Neutrophil (primary cell): ENCODE measurements around the gene RAB6A.
"Not testable (repeated sequence)": the region's sequence is repeated elsewhere in the genome, so short reads cannot be mapped to it uniquely, and the experiment has no call there.

Source experiments
- H3K27ac ChIP-seq: fragments of 200-600 bp; sonication (generic); 2 replicates; pipeline ENCODE4 v1.5.1; 2016; ENCODE audit warnings: mild to moderate bottlenecking, moderate library complexity
- H3K27me3 ChIP-seq: fragments of 200-600 bp; sonication (generic); 2 replicates; pipeline ENCODE4 v1.6.0; 2016; ENCODE audit warnings: mild to moderate bottlenecking
- H3K36me3 ChIP-seq: fragments of 200-600 bp; sonication (generic); 2 replicates; pipeline ENCODE4 v1.5.1; 2017
- H3K4me1 ChIP-seq, 2 experiments: fragments of 200-600 bp in 1 of 2; sonication (generic) in 1 of 2; 1 replicate in 1 of 2; 2 replicates in 1 of 2; pipeline versions ENCODE4 v1.5.1 to v1.6.1; 2013 to 2016; ENCODE audit warnings: low read depth in 1 of 2, low read length in 1 of 2, mild to moderate bottlenecking in 1 of 2, moderate library complexity in 1 of 2; ENCODE audit not compliant: control insufficient read depth in 1 of 2, insufficient read depth in 1 of 2
- H3K4me3 ChIP-seq, 2 experiments: fragments of 200-600 bp in 1 of 2; sonication (generic) in 1 of 2; 1 replicate in 1 of 2; 2 replicates in 1 of 2; pipeline ENCODE4 v1.5.1; 2013 to 2016; ENCODE audit warnings: low read depth in 1 of 2, low read length in 1 of 2, mild to moderate bottlenecking in 1 of 2, moderate library complexity in 1 of 2
- H3K9me3 ChIP-seq: fragments of 200-600 bp; sonication (generic); 2 replicates; pipeline ENCODE4 v1.5.1; 2016
- TF ChIP-seq, protein P1 (sequence below): fragments of 200-600 bp; sonication (generic); IDR thresholded peaks from 2 replicates; pipeline ENCODE4 v1.5.1; 2016; ENCODE audit warnings: antibody characterized with exemption

The RAB6A gene

GRCh38 chr11:73680687-73681086, 80.2 kb downstream of the RAB6A start:
- TF ChIP-seq, protein P1, sequence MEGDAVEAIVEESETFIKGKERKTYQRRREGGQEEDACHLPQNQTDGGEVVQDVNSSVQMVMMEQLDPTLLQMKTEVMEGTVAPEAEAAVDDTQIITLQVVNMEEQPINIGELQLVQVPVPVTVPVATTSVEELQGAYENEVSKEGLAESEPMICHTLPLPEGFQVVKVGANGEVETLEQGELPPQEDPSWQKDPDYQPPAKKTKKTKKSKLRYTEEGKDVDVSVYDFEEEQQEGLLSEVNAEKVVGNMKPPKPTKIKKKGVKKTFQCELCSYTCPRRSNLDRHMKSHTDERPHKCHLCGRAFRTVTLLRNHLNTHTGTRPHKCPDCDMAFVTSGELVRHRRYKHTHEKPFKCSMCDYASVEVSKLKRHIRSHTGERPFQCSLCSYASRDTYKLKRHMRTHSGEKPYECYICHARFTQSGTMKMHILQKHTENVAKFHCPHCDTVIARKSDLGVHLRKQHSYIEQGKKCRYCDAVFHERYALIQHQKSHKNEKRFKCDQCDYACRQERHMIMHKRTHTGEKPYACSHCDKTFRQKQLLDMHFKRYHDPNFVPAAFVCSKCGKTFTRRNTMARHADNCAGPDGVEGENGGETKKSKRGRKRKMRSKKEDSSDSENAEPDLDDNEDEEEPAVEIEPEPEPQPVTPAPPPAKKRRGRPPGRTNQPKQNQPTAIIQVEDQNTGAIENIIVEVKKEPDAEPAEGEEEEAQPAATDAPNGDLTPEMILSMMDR: no peak
- H3K9me3 ChIP-seq: no peaks in the 10 kb centered on the region
- H3K4me3 ChIP-seq: no peak overlapping the region

DNA sequence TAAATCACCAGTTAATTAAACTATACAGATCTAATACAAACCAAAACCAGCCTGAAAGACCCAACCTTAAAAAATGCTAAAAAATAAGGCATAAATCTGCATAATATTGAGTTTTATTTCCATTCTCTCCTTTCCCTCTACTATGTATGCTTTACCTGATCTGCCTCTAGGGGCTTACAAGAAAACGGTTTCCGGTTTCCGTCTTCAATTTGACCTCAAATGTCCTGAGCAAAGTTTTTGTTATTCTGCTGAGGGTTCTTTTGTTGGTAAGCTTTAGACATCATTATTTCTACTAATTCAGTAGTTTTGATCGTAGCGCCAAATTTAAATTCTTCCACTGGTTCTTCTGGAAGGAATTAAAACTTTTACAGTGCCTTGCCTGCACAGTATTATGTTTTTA, 84.3 kb downstream of the RAB6A start:
- not testable (repeated sequence) for H3K4me3 ChIP-seq, H3K27me3 ChIP-seq, H3K4me1 ChIP-seq, H3K27ac ChIP-seq, H3K9me3 ChIP-seq
- H3K36me3 ChIP-seq: peaks cover 41% of the 10 kb centered on the region

More at GRCh38 chr11:73680687-73681086, 80.2 kb downstream of the RAB6A start:
- H3K27ac ChIP-seq: no peak overlapping the region
- H3K27me3 ChIP-seq: no peaks in the 10 kb centered on the region
- no peaks in the 10 kb centered on the region for H3K4me1 ChIP-seq
- H3K36me3 ChIP-seq: peaks cover 62% of the 10 kb centered on the region

DNA sequence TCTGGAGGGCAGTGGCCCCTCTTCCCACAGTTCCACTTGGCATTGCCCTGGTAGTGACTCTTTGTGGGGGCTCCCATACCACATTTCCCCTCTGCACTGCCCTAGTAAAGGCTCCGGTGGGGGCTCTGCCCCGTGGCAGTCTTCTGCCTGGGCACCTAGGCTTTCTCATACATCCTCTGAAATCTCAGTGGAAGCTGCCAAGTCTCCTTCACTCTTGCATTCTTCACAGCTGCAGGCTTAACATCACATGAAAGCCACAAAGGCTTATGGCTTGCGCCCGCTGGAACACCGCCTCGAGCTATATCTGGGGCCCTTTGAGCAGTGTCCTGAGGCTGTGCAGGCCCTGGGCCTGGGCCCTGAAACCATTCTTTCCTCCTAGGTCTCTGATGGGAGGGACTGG, 89.2 kb downstream of the RAB6A start:
- Histone ChIP-seq H3K9me3 (no peaks in the 10 kb centered on the region), H3K27ac (no peak overlapping the region), H3K4me1 (no peaks in the 10 kb centered on the region), H3K4me3 (no peak overlapping the region), H3K36me3 (peaks cover 2% of the 10 kb centered on the region), H3K27me3 (no peaks in the 10 kb centered on the region)
- TF ChIP-seq, protein P1: no peak

DNA sequence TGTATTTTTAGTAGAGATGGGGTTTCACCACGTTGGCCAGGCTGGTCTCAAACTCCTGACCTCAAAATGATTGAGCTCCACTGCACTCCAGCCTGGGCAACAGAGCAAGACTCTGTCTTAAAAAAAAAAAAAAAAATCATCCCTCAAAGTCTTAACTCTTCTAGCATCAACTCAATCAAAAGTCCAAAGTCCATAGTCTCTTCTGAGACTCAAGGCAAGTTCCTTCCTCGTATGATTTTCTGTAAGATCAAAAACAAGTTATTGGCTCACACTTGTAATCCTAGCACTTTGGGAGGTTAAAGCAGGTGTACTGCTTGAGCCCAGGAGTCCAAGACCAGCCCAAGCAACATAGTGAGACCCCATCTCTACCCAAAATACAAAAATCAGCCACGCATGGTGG, 90.1 kb downstream of the RAB6A start:
- Histone ChIP-seq H3K4me3 (no peak overlapping the region), H3K4me1 (no peaks in the 10 kb centered on the region), H3K27ac (no peak overlapping the region), H3K9me3 (no peaks in the 10 kb centered on the region), H3K36me3 (no peaks in the 10 kb centered on the region), H3K27me3 (no peaks in the 10 kb centered on the region)
- TF ChIP-seq, protein P1: no peak

DNA sequence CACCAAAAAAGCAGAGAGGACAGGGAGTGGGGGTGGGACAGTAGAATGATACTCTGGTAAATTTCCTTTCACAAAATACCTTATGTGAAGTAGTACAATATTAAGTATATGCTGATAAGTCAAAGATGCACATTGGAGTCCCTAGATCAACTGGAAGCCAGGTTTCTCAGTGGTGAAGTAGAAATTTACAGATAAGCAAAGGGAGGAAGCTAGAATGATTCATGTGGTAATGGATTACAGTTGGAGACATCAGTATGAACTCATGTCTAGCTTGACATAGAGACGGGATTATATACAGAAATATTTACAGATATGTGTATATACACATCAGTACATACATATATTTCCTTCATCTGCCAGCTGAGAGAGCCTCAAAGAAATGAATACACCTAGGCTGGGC, 93.0 kb downstream of the RAB6A start:
- Histone ChIP-seq H3K27me3 (no peaks in the 10 kb centered on the region), H3K4me1 (peaks cover 12 to 13% of the 10 kb centered on the region in 2 experiments), H3K4me3 (no peak overlapping the region), H3K36me3 (no peaks in the 10 kb centered on the region), H3K9me3 (no peaks in the 10 kb centered on the region), H3K27ac (no peak overlapping the region)
- TF ChIP-seq, protein P1: no peak

DNA sequence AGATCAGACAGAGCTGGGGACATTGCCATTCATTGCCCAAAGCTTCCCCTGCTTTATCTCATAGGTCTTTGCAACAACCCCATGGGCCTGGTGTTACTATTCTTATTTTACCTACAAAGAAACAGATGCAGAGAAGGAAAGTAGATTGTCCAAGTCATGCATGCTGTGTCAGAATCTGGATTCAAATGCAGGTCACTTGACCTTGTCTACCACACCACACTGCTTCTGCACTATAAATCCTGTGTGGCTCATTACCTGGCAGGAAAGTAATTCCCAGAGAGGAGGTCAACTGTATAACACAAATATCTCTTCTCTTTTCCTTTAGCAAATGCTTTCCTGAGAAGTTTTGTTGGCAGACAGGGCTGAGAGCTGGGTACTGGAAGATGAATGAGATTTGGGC, 96.0 kb downstream of the RAB6A start:
- H3K36me3 ChIP-seq: no peaks in the 10 kb centered on the region
- no peaks in the 10 kb centered on the region for H3K9me3 ChIP-seq
- peaks cover 23 to 24% of the 10 kb centered on the region in 2 experiments for H3K4me1 ChIP-seq
- no peak overlapping the region for H3K4me3 ChIP-seq
- H3K27me3 ChIP-seq: peaks cover 7% of the 10 kb centered on the region
- H3K27ac ChIP-seq: peak overlapping the region; percentile 59
- TF ChIP-seq, protein P1: no peak
